GM19023 (cell line): ENCODE results near the gene KLF5.
"Not testable (repeated sequence)": the region's sequence is repeated elsewhere in the genome, so short reads cannot be mapped to it uniquely, and the experiment has no call there.

Experiments used
- ATAC-seq: cut with Tn5 transposase; IDR thresholded peaks from one replicate; pipeline ENCODE4 v1.9.1; 2021; ENCODE audit warnings: mild to moderate bottlenecking, moderate library complexity; ENCODE audit not compliant: unreplicated experiment

The KLF5 gene

GRCh38 chr13:73082895-73083294, 24.1 kb downstream of the KLF5 start:
- ATAC-seq, result no peak

GRCh38 chr13:73088332-73088935, 29.6 kb downstream of the KLF5 start:
- no peak for ATAC-seq

DNA sequence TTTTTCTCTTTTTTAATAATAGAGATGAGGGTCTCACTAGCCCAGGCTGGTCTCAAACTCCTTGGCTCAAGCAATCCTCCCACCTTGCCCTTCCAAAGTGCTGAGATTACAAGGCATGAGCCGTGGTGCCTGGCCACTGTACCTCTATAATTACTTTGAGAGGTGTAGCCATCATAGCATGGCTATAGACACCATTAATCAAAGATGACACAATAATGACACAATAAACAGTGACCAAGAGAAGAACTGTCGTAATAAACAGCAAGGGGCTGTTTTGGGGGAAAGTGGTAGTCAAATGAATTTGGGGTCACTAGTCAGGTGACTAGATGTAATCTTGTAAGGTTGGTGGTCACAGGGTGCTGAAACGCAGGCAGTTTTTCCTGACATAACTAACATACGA, 30.4 kb downstream of the KLF5 start:
- ATAC-seq, result no peak

DNA sequence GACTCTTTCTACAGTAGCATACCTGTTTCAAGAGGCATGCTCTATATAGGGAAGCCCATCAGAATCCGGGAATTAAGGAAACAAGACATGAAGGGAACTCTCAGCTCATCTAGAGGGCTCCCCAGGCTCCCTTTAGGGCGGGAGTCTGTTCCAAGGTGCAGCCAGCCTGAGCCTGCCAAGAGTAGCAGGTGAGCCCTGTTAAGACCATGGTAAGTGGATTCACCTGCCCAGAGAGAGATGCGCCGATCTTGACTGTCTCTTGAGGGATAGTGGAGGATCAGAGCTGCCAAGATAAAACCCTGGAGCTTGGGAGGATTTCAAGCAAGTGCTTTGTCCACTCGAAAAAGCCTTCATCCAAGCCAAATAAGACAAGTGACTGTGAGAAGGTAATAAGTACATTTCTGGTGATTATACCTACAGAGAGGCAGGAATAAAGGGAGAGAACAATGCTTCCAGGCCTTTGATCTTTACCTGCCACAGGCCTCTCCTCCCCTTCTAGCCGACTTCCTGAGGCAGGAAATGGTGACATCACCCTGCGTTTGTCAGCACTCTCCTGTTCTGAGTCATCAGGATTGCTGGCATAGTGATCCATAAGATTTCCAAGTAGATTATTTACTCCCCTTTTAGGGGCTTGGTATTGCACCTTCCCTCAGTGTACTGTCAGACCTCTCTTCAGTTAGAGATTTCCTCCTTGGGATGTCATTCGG, 31.5 kb downstream of the KLF5 start:
- no peak for ATAC-seq

- ATAC-seq, result no peak
Observed at GRCh38 chr13:73090823-73091187, 32.0 kb downstream of the KLF5 start.

DNA sequence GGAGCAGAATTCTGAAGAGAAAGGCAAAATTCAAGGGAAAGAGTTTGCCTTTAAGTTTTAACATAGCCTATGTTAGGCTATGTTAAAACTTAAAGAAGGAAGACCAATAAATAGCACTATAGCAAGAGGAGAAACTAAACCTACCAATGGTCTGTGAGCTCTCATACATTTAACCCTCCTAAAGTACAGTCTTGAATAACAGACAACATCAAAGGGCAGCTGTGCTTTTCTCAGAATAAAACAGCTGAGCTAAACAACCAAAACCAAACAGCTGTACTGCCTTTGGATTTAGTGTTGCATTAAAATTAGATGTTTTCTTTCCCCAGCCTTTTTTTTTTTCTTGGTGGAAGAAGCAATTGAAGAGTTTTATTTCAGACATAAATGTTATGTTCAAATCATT, 34.0 kb downstream of the KLF5 start:
- no peak for ATAC-seq

- no peak for ATAC-seq
Observed at GRCh38 chr13:73096173-73096572, 37.4 kb downstream of the KLF5 start.

DNA sequence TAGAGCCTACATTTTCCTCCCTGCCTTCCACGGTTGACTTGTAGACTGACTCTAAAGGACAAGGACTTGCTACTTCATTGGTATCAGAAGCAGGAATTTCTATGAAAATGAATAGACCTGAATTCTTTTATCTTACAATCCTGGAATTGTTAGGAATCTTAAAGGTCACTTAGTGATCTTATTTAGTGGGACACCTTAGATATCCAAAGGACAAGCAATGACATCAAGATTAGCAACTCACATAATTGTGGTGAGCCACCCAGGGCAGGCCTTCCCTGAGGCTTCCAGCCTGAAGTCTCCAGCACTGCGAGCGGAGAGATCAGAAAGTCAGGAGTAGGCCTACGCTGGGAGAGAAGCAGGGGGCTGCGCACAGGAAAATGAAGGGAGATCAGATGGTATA, 37.8 kb downstream of the KLF5 start:
- no peak for ATAC-seq

DNA sequence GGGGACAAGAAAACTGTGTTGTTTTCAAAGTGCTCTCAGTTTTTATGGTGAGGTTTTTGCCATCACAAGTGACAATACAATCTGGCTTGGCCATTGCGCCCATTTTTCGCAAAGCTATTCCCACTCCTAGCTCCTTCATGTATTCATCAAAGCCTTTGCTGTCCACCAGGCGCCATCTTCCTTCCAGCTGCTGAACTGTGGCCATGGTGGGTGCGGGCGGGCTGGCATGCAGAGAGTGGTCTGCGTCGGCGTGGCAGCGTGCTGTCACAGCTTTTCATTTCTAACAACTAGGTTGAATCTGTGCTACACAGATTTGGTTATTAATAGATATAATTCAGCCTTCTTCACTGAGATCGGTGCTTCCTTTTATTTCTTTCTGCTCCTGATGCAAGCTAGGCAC, 42.0 kb downstream of the KLF5 start:
- not testable (repeated sequence) for ATAC-seq

GRCh38 chr13:73101351-73102007, 42.7 kb downstream of the KLF5 start:
- ATAC-seq, result no peak

DNA sequence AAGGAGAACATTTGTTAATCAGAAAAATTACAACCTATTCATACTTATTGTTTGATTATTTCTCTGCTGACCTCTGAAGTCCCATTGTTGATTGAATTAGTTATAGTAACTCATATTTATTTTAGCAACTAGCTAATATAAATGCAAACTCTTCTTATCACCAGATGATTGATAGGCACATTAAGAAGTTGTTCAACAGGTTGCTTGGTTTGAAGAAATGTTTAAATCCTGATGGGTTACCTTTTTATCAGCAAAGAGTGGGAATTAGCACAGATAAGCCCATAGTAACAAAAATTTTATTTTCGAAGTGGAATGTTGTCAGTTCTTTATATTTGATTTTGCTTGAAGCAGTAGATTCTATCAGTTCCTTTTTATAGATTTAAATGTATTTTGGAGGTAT, 44.4 kb downstream of the KLF5 start:
- no peak for ATAC-seq

GRCh38 chr13:73106513-73107178, 47.8 kb downstream of the KLF5 start:
- no peak for ATAC-seq

DNA sequence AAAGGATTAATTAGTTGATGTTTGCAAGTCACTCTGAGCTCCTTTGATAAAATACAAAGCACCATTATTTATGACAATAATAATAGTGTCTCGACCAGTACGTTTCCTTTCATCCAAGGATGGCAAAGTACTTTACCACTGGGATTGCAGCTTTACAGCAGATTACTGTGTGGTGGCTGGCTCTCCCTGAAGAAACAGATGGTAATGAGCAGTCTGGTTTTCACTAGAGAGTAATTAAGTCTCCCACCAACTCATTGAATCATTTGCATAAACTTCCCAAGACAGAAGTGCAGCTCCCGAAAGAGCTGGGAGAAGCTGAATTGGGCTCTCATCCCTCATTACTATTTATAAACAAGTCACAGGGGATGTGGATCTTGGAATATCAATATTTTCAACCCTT, 48.7 kb downstream of the KLF5 start:
- no peak for ATAC-seq

- no peak for ATAC-seq
Observed at GRCh38 chr13:73107970-73108369, 49.2 kb downstream of the KLF5 start.

- no peak for ATAC-seq
Observed at GRCh38 chr13:73109288-73109899, 50.6 kb downstream of the KLF5 start.

GRCh38 chr13:73109969-73110368, 51.2 kb downstream of the KLF5 start:
- ATAC-seq, result no peak

DNA sequence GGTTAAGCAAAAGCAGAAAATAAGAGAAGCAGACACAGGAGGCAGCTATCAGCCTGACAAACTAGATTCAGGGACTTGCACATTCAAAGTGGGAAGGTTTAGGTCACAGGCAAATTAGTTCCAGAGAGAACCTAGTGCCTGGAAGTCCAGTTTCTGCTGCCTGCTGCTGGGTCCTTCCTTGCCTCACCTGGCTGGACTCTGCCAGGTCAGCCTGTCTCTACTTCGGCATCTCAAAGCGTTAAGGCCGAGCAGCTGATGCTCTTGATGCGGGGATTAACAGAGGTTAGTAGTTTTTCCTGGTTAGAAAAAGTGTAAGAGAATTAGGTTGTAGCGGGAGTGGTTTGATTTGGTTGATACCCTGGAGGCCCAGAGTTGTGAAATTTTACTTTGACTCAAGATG, 52.0 kb downstream of the KLF5 start:
- ATAC-seq, result no peak

DNA sequence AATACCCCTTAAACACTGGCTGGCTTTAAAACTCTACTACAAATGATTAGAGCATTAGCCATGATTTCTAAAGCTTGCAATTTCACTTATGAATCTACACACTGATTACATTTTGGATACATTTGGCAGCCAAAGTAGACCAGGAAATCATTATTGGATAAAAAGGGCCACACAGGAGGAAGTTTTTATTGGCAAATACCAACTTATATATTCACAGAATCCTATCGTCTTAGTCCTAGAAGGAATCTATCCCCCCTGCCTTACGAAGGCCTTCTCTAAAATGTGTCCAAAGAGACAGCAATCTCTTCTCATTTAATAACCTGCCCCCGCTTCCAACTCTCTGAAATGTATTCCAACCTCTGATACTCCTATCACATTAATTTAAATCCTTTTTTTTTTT, 52.5 kb downstream of the KLF5 start:
- ATAC-seq, result no peak

DNA sequence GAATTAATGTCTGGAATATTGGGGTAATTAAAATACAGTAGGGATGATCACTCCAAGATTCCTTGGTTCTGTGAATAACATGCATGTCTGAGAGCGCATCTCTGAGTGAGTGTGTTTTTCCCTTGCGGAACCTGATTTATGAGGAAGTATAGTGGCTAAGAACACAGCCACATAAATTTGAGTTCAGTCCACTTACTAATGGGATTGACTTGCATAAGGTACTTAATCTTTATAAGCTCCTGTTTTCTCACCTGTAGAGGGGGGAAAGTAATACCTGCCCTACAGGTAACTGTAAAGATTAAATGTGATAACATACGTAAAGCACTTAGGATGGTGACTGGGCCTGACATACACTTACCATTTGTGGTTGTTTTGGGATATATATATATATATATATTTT, 60.8 kb downstream of the KLF5 start:
- no peak for ATAC-seq
